Gastroesophageal sphincter (tissue), 4 donors: ENCODE measurements around the gene SUPT4H1. TPM values are rescaled to one million over a fixed set of nuclear protein-coding genes. Genes with fewer than 3 reads are reported as not detected.

Experiments used
- ATAC-seq: fragments of 150-250 bp; one replicate; pipeline ENCODE4 v1.9.1; 2016; ENCODE audit warnings: mild to moderate bottlenecking, moderate library complexity
- H3K27ac ChIP-seq, 4 donors: fragments of 200-600 bp; sonication (generic) in 3 of 4; 1 replicate in 3 of 4; 2 replicates in 1 of 4; pipeline ENCODE4 v1.5.1; 2016 to 2019
- H3K27me3 ChIP-seq: fragments of 200-600 bp; sonication (generic); one replicate; pipeline ENCODE4 v1.5.1; 2019
- H3K36me3 ChIP-seq, 2 donors: fragments of 200-600 bp; sonication (generic); one replicate each; pipeline ENCODE4 v1.5.1; 2019; ENCODE audit warnings: control low read depth in 1 of 2
- H3K4me1 ChIP-seq, 3 donors: fragments of 200-600 bp; sonication (generic); 1 replicate in 2 of 3; 2 replicates in 1 of 3; pipeline ENCODE4 v1.5.1; 2016 to 2019; ENCODE audit warnings: control low read depth in 2 of 3
- H3K4me3 ChIP-seq, 2 donors: fragments of 200-600 bp; sonication (generic); one replicate each; pipeline ENCODE4 v1.5.1; 2019; ENCODE audit warnings: mild to moderate bottlenecking in 1 of 2, moderate library complexity in 1 of 2
- H3K9me3 ChIP-seq, 3 donors: fragments of 200-600 bp; sonication (generic); one replicate each; pipeline ENCODE4 v1.5.1; 2017 to 2019; ENCODE audit warnings: control low read depth in 2 of 3
- EP300 ChIP-seq: sonication (generic); formaldehyde crosslinking; IDR thresholded peaks from one replicate; pipeline ENCODE4 v1.6.1; 2017; ENCODE audit warnings: antibody characterized with exemption, mild to moderate bottlenecking
- POLR2A ChIP-seq, 2 donors: fragments of 450-650 bp; IDR thresholded peaks; one replicate each; pipeline ENCODE4 v1.6.1; 2017; ENCODE audit warnings: antibody characterized with exemption in 2 of 2, mild to moderate bottlenecking in 2 of 2, moderate library complexity in 1 of 2
- POLR2AphosphoS5 ChIP-seq: sonication (generic); formaldehyde crosslinking; IDR thresholded peaks from one replicate; pipeline ENCODE4 v1.6.1; 2017; ENCODE audit warnings: antibody characterized with exemption
- WGBS, 2 donors: methylation state at CpG; one replicate each; pipeline ENCODE4 v1.1.5; 2018; ENCODE audit warnings: low coverage in 1 of 2; 5-methylcytosine and 5-hydroxymethylcytosine counted together
- total RNA-seq, 4 donors: library from RNA; depleted of rRNA; stranded (reverse); fragments of >200 nt; gene quantifications; one replicate each; pipeline ENCODE4 v1.1.0, GENCODE V29; 2016
- TF ChIP-seq, protein P1 (sequence below), 4 experiments: fragments of 200-600 bp in 2 of 4; fragments of 450-650 bp in 2 of 4; sonication (generic) in 1 of 4; IDR thresholded peaks; one replicate each; pipeline ENCODE4 v1.5.1; 2017 to 2019; ENCODE audit warnings: antibody characterized with exemption in 4 of 4, mild to moderate bottlenecking in 2 of 4, moderate library complexity in 2 of 4

Gene SUPT4H1
- total RNA-seq, 4 donors from 2014 or later: 40.1 to 55.4 (median 45.1) TPM

DNA sequence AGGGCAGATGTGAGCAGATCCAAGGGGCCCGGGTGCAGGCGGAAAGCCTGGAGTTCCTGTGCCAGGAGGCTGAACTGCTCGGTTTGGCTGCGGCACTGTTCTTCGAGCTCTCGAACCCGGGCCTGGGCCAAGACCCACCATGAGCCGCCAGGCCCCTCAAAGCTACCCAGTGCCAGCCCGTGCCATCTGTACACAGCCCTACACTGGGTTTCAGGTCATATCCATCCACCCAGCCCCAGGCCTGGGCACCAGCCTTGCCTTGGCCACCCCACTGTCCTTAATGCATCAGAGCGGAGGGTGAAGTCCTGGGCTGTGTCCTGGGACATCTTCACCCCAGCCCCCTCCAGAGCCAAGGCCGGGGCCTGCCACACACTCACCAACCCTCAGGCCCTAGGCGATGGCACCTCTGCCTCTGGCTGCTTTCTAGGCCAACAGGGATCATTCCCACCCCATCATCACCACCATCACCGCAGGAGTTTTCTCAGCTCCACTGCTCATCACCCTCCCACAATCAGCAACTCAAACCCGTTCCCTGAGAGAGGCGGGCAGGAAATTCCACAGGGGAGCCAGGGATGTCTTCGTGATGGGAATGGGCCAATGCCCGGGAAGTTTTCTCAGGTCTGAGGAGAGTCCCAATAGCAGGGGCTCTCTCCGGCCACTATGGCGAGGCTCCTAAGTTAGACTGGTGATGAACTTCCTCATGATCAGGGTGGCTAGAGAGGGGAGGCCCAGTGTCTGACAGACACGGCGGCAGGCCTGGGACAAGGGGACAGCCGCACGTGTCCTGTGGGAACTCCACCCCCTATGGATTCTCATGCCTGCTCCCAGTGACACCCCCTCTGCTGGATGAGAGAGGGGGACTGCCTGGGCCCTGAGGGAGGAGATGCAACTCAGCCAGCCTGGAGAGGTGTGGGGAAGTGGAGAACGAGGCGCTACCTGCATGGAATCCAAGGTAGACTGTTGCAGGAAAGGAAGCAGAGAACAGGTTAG lies 32.5 kb downstream of the SUPT4H1 start:
- ATAC-seq: no peak
- no peaks in the 10 kb centered on the region for H3K9me3 ChIP-seq
- TF ChIP-seq EP300: no peak
- TF ChIP-seq, protein P1, sequence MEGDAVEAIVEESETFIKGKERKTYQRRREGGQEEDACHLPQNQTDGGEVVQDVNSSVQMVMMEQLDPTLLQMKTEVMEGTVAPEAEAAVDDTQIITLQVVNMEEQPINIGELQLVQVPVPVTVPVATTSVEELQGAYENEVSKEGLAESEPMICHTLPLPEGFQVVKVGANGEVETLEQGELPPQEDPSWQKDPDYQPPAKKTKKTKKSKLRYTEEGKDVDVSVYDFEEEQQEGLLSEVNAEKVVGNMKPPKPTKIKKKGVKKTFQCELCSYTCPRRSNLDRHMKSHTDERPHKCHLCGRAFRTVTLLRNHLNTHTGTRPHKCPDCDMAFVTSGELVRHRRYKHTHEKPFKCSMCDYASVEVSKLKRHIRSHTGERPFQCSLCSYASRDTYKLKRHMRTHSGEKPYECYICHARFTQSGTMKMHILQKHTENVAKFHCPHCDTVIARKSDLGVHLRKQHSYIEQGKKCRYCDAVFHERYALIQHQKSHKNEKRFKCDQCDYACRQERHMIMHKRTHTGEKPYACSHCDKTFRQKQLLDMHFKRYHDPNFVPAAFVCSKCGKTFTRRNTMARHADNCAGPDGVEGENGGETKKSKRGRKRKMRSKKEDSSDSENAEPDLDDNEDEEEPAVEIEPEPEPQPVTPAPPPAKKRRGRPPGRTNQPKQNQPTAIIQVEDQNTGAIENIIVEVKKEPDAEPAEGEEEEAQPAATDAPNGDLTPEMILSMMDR (IDR thresholded peaks at IDR 0.05): no peak
- no peak overlapping the region for H3K4me3 ChIP-seq
- H3K4me1 ChIP-seq: peaks cover 0 to 17% (median 0%) of the 10 kb centered on the region in 3 donors
- peaks cover 0 to 47% of the 10 kb centered on the region in 2 donors for H3K36me3 ChIP-seq
- no peaks in the 10 kb centered on the region for H3K27me3 ChIP-seq
- H3K27ac ChIP-seq: no peak overlapping the region
- 73 to 81% methylated on average over 5 to 7 of the region's 25 CpGs for WGBS, 2 donors

DNA sequence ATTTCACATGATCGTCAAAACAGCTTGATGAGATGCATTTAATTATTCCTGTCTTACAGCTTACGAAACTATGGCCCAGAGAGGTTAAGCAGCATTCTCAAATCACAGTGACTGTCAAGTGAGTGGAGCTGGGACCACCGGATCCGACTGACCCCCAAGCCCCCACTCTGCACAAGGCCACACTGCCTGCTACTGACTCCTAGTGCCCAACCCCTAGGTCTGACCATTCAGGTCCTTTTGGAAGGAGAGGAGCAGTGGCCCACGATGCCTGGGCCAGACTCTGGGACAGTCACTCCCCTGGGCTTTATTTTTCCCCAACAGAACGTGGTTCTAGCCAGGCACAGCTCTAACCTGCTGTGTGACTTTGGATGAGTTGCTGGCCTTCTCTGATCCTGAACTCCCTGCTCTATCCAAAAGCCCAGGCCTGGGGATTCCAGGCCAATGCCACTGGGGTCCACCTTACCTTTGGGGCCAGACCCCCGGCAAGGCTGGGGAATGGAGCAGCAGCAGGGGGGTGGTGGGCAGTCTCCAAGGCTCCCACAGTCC lies 33.3 kb downstream of the SUPT4H1 start:
- no peaks in the 10 kb centered on the region for H3K9me3 ChIP-seq
- no peaks in the 10 kb centered on the region for H3K27me3 ChIP-seq
- H3K36me3 ChIP-seq: peaks cover 0 to 54% of the 10 kb centered on the region in 2 donors
- TF ChIP-seq, protein P1 (IDR thresholded peaks at IDR 0.05): no peak
- TF ChIP-seq POLR2AphosphoS5 (no peak), POLR2A (IDR thresholded peaks at IDR 0.05) (no peak), EP300 (no peak)
- no peak overlapping the region for H3K27ac ChIP-seq
- no peak overlapping the region for H3K4me3 ChIP-seq
- peaks cover 0 to 9% (median 0%) of the 10 kb centered on the region in 3 donors for H3K4me1 ChIP-seq
- WGBS, 2 donors: 71 to 80% methylated on average over 3 to 4 of the region's 7 CpGs
- ATAC-seq: no peak

DNA sequence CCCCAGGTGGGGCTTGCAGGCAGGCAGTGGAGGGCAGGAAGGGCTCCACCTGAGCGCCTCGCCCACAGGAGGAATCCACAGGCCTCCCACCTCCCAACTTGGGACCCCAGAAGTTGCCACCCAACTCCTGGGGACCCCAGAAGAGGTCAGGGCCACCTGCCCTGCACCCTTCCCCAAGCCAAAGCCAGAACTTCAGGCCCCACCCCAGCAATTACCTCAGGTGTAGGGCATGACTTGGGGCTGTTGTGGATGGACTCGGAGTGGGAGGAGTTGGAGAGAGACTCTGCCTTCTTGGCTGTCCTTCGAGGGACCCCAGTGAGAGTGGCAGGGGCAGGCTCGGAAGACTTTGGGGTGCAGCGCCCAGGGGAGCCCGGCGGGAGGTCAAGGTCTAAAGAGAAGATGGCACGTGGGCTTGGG lies 33.9 kb downstream of the SUPT4H1 start:
- H3K4me3 ChIP-seq: no peak overlapping the region
- H3K4me1 ChIP-seq: peaks cover 0 to 3% (median 0%) of the 10 kb centered on the region in 3 donors
- peaks cover 0 to 55% of the 10 kb centered on the region in 2 donors for H3K36me3 ChIP-seq
- ATAC-seq: no peak
- H3K27me3 ChIP-seq: no peaks in the 10 kb centered on the region
- 86% methylated on average over 7 of the region's 9 CpGs; no CpG with 5 or more reads in 1 of the 2 donors for WGBS, 2 donors
- no peak overlapping the region for H3K27ac ChIP-seq
- no peaks in the 10 kb centered on the region for H3K9me3 ChIP-seq
- TF ChIP-seq EP300: no peak
- TF ChIP-seq, protein P1 (IDR thresholded peaks at IDR 0.05): no peak
- TF ChIP-seq POLR2A (IDR thresholded peaks at IDR 0.05): no peak
- no peak for TF ChIP-seq POLR2AphosphoS5

DNA sequence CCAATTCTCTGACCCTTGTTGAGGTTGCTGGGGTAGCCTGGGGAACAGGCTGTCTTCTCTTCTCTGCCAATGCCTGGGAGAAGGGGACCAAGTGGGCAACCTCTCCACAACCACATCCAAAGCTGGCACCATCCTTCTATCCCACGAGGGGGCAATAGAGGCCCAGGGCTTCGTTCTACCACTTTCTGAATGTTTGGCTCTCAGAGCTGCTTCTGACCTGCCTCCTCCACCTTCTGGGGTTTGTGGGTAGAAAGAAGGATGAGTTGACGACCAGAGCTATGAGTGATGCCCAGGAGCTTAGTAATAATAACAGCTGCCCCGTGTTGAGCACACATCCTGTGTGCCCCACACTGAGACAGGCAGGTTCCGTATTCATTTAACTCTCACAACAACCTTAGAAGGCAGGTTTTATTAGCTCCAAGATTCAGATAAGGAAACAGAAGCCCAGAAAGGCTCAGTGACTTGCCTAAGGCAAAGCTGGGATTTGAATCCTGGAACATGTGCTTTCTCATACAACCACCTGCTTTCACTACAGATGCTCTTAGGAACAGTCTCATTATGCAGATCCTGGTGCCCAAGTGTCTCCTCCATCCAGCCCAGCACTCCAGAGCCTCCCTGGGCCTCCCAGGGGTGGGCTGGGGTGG lies 34.5 kb downstream of the SUPT4H1 start:
- peak; percentile 23 for ATAC-seq

More for the DNA sequence above, 34.5 kb downstream of the SUPT4H1 start:
- TF ChIP-seq, protein P1 (IDR thresholded peaks at IDR 0.05): peak in 3 of 4 experiments; percentile 32 to 51 (median 47)
- no peak for TF ChIP-seq POLR2AphosphoS5
- TF ChIP-seq POLR2A (IDR thresholded peaks at IDR 0.05): no peak
- Histone ChIP-seq H3K27ac (no peak overlapping the region), H3K4me3 (no peak overlapping the region), H3K4me1 (no peaks in the 10 kb centered on the region), H3K27me3 (no peaks in the 10 kb centered on the region), H3K9me3 (no peaks in the 10 kb centered on the region), H3K36me3 (peaks cover 0 to 49% of the 10 kb centered on the region in 2 donors)
- WGBS, 2 donors: 9 to 30% methylated on average over 2 to 4 of the region's 5 CpGs
